DOHH2 (cell line): Measurements from ENCODE around the gene RBMXL2.

Experiments used
- CTCF ChIP-seq: fragments of 200-600 bp; sonication (generic); IDR thresholded peaks from one replicate; pipeline ENCODE4 v1.5.1; 2014; ENCODE audit warnings: antibody characterized with exemption, mild to moderate bottlenecking, low read depth, low read length; ENCODE audit not compliant: poor library complexity, severe bottlenecking
- EZH2phosphoT487 ChIP-seq: fragments of 200-600 bp; sonication (generic); IDR thresholded peaks from 2 replicates; pipeline ENCODE4 v1.6.1; 2017; ENCODE audit warnings: borderline replicate concordance, mild to moderate bottlenecking, antibody characterized with exemption, low read length, moderate library complexity, mixed read lengths

- TF ChIP-seq CTCF (no peak), EZH2phosphoT487 (no peak)
Measured at GRCh38 chr11:7116370-7116769, 27.6 kb downstream of the RBMXL2 start.
